GM13976 (cell line): ENCODE results near the gene THSD4.

ENCODE experiments used
- DNase-seq: peaks from one replicate; pipeline ENCODE4 v3.0.0; 2012; ENCODE audit warnings: low spot score
- CTCF ChIP-seq: IDR thresholded peaks from 2 replicates; pipeline ENCODE4 v1.5.1; 2012; ENCODE audit warnings: borderline replicate concordance, mild to moderate bottlenecking; ENCODE audit not compliant: insufficient read depth; ENCODE audit errors: extremely low read depth, missing control alignments, control extremely low read depth
- in situ Hi-C: fragments of 300-500 bp; cut with MboI; formaldehyde crosslinking; loops from one replicate; pipeline ENCODE4 v1.12.0; 2022; ENCODE audit warnings: low sequenced_read_pairs, mixed read lengths, inconsistent platforms; ENCODE audit not compliant: unreplicated experiment

THSD4 gene

DNA sequence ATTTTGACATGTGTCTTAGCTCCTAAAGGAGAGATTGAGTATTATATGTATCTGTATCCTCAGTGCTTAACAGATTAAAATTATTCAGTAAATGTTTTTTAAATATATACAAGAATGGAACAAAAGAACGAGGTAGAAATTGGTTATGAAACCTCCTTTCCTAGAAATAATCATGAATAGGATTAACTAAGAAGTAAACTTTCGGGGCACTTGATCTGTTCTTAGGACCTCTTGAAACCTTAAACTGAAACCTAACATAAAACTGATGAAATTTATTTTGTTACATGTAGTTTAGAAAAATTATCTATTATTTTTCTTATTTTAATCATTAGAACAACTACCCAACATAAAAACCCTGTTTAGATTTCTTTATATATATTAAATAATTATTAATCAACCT is 311.5 kb downstream of the THSD4 start:
- in situ Hi-C loops: loop anchor here (25.0 kb wide), 1 partner anchor 589 kb away; no protein-coding TSS in a partner anchor
- no peak for DNase-seq
- TF ChIP-seq CTCF: no peak

DNA sequence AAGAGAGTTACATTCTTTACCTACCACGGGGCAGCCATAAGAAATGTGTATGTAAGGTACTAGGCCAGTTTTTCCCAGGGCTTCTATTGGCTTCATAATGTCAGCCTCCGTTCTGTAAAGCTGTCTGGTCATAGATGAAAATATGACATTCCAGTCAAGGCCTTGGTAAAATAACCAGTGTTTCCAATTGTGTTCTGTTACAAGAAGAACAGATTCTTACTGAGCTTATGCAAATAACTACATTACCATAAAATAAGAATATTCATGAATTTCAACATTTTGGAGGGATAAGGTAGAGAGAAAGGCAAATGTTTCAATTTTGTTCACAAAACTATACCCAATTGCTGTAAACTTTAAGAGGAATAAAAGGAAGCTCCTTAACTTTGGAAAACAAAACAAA is 315.5 kb downstream of the THSD4 start:
- in situ Hi-C loops: loop anchor here (25.0 kb wide), 1 partner anchor 593 kb away; no protein-coding TSS in a partner anchor
- no peak for TF ChIP-seq CTCF
- DNase-seq: no peak

GRCh38 chr15:71431343-71432336 is 316.4 kb downstream of the THSD4 start:
- TF ChIP-seq CTCF: no peak
- no peak for DNase-seq
- in situ Hi-C loops: loop anchor here (25.0 kb wide), 1 partner anchor 594 kb away; no protein-coding TSS in a partner anchor

GRCh38 chr15:71433402-71433801 is 318.1 kb downstream of the THSD4 start:
- TF ChIP-seq CTCF: no peak
- in situ Hi-C loops: loop anchor here (25.0 kb wide), 1 partner anchor 596 kb away; no protein-coding TSS in a partner anchor
- no peak for DNase-seq

DNA sequence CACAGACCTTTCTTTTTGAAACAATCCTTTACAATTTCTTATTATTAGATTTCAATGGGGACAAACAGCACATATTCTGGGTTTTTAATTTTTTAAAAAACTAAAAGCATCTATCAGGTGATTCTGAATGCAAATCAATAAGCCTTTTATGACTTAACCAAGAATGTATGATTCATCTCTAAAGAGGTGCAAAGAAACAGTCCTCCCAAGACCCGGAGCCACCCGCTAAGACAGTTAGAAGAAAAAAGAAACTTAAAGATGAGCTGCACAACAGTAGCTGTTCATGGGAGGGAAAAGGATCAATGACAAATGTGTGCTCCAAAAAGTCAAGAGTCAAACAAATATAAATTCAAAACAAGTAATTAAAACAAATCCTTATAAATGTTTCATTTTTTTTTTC is 319.5 kb downstream of the THSD4 start:
- DNase-seq: no peak
- no peak for TF ChIP-seq CTCF
- in situ Hi-C loops: loop anchor here (25.0 kb wide), 1 partner anchor 597 kb away; no protein-coding TSS in a partner anchor

GRCh38 chr15:71435552-71435951 is 320.3 kb downstream of the THSD4 start:
- no peak for DNase-seq
- no peak for TF ChIP-seq CTCF
- in situ Hi-C loops: loop anchor here (25.0 kb wide), 1 partner anchor 598 kb away; no protein-coding TSS in a partner anchor
